GM21717 (cell line): ENCODE data around the gene STPG4.

ENCODE experiments used
- ATAC-seq: cut with Tn5 transposase; IDR thresholded peaks from one replicate; pipeline ENCODE4 v1.9.1; 2021; ENCODE audit warnings: mild to moderate bottlenecking, moderate library complexity; ENCODE audit not compliant: unreplicated experiment

The STPG4 gene

DNA sequence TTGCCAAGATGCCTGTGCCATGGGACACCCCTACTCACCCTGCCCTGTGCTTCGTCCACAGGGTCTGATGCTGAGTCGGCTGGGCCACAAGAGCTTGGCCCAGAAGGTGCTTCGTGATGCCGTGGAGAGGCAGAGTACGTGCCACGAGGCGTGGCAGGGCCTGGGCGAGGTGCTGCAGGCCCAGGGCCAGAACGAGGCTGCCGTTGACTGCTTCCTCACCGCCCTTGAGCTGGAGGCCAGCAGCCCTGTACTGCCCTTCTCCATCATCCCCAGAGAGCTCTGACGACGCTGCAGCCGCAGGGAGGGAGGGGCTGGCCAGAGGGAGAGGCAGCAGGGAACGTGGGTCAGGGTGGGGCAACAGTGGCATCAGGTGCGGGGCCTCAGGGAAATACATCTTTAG, 81.5 kb downstream of the STPG4 start:
- no peak for ATAC-seq

DNA sequence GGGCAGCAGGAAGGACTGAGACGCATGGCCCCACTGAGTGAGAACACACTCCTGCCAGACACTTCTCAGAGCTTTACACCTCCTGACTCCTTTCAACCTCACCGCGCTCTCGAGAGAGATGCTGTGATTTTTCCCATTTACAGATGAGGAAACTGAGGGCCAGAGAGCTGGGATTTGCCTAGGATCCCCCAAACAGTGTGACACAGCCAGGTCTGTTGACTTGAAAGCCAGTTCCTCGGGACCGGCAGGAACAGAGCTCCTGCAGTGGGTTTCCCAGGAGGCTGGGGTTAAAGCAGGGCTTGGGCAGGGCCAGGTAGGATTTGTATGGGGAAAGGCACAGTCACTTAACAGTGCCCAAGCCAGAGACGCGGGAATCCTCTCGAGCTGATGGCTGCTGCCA, 81.9 kb downstream of the STPG4 start:
- no peak for ATAC-seq

DNA sequence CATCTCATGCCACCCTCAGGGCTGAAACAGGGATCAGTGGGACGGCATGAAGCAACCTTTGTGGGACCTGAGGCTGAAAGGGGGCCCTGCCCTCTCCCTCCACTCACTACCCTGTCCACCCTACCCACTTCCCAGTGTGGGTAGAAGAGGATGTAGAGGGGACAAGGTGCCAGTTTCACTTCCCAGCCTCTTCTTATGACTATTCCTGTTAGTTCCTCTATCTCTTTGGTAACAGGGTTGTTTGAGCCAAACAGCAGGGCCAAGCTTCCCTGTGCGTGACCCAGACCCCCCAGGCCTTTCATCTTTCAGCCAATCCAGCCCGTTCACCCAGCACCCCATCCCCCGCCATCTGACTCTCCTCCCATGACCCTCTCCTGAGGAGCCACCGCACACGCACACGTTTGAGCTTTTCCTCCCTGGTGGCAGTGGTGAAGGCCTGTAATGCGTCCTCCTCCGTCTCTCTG, 82.3 kb downstream of the STPG4 start:
- ATAC-seq, result no peak

DNA sequence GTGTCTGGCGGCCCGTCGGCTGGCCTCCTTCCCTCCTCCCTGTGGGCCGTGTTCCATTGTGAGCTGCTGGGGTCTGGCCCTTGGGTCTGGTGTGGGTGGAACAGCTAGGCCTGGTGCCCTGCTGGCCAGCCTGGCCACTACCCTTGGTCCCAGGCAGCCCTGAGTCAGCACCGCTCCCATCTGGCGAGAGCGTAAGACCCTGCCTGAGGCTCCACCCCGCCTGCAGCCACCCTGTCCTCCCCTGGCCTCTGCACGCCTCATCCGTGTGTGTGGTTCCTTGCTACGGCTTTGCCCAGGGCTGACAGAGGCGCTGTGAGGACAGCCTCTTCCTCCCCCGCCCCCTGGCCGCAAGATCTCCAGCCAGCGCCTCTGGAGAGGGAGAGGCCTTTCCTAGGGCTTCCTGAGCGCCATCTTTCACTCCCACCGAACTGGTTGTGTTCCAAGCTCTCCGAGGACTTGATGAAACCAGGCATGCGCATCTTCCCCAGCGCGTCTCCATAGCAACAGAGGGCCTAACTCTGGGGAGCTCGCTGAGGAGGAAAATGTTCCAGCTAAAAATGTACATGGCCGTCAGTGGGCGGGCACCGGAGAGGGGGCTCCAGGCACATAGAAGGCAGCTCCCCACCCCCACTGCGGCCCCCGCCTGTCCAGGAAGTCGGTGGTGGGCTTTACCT, 83.0 kb downstream of the STPG4 start:
- no peak for ATAC-seq

DNA sequence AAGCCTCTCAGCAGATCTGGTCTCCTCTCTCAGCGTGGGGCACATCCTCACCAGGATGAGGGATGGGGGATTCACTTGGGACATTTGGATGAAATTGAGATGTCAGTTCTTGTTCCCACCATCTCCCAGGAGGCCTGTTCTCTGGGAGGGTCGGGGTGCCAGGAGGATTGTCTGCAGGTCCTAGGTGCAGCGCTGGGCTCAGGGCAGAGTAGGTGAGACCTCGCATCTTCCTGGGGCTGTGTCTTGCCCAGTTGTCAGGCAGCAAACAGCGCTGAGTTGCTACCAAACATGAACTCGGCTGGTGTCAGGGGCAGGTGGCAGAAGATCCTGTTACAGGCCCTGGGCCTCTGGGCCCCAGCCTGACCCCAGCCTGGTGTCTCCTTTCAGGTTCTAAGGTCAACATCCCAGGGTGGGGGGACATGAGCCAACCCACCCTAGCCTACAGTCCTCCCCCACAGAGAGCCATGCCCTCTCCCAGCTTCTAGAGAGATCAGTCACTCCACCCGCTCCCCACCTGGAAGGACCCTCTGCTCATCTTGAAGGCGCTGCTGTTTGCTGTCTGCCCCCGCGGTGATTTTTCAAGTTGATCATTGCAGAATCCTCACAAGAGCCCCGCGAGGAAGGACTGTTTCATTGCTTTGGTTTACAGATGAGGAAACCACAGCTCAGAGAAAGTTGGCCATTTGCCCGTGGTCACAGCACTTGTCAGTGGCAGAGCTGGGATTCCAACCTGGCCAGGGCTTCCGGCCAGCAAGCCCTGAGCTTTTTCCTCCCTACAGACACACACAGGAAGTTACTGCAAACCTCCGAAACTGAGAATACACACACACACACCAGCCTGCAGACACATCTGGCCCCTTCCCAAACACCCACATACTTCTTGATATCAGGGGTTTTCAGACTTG, 83.9 kb downstream of the STPG4 start:
- peak; percentile 66 for ATAC-seq

DNA sequence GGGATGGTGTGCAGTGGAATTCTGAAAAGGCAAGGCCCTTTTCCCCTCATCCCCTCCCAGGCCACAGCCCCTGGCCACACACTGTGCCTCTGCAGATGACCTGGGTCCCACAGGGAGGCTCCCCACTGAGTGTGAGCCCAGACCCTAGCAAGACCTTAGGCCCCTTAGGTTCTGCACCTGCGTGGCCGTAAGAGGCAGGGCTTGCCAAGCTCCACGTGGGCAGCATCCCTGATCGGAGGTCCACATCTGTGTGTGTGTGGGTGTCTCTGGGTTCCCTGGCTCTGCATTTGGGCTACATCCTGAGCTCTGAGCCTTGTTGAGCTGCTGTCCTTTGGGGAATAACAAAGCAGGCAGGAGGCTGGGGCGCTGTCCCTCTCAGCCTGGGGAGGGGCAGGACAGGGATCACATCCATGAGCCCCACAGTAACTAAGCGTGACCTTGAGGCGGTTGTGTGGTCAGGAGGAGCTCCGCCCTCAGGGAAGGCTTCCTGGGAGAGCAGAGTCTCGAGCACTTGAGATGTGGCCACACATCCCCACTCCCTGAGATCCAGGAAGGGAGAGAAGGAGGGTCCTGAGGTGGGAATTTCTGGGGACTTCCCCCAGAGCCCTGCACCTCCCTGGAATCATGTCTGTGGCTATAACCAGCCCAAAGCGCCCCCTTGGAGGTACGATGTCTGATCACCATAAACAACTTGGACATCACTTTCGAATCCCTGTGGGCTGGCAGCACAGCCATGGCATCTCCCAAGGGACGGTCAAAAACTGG, 84.8 kb downstream of the STPG4 start:
- ATAC-seq, result no peak

DNA sequence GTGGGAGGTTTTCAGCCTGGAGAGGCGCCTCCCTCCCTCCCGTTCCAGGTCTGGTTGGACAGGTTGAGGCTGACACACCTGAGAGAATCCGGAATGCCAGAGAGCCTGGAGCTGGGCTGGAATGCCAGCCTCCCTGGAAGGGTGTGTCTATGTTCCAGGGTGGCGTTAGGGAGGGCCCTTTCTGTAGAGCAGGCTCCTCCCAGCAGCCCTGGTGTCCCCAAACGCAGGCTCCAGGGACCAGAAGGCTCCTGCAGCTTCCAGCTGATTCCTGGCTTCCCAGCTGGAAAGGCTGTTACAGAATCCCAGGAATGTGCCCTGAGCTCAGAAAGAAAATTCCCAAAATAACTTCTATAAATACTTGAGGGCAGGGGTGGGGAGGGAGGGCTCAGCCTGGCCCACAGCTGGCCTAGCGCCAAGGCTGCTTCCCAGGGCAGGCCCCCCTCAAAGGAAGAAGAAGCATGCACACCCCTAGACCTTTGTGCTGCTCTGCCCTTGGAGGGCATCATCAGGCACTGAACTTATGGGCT, 85.4 kb downstream of the STPG4 start:
- ATAC-seq, result no peak

DNA sequence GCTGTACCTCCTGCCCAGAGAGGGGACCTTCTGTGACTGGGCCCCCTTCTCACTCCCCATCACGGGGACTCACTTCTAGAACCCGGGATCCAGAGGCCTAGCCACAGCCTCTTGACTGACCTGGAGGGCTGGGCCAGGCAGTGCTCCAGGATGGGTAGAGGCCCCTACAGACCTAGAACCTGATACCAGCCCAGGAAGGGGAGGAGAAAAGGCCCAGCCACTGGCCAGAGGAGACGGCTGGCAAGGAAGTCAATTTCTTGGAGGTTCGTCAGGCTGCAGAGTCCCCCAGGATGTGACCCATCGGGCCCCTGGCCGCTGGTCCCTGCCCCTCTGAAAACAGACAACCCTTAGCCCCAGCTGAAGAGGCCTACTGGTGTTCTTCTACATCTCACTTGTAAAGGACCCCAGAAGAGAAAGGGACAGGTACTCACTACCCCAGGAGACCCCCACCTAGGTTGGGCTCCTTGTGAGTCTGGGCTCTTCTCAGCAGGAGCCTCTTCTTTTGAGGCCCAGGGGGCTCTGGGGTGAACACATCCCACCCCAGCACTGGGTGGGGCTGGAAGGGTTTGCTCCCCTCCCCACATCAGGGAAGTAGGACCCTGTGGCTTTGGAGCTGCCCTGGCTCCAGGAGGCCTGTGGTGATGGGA, 86.0 kb downstream of the STPG4 start:
- ATAC-seq, result no peak

DNA sequence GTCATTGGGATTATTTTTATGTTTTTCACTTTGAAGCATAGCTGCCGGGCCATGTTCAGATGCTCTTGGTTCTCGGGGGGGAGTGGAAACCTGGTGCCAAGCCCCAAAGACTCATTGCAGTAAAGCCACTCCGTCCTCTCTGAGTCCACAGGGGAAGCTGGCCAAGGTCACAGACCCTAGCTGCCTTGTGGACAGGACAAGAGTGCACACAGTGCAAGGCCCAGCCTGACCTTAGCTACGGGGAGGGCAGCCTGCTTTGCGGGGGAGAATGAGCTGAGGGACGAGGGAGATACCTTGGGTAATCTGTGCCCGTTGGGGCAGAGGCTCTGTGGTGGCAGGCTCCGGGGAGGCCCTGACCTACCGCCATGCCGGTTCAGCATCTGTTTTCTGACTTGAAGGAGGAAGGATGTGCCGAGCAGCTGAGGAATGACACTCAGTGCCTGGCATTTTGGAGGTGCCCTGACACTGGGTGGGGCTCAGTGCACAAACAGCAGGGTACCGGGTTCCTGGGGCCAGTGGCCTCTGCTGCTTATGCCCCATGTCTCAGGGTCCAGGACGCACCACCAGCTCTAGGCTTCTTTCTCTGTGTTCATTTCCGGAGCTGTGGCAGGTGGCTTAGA, 87.2 kb downstream of the STPG4 start:
- ATAC-seq, result no peak

DNA sequence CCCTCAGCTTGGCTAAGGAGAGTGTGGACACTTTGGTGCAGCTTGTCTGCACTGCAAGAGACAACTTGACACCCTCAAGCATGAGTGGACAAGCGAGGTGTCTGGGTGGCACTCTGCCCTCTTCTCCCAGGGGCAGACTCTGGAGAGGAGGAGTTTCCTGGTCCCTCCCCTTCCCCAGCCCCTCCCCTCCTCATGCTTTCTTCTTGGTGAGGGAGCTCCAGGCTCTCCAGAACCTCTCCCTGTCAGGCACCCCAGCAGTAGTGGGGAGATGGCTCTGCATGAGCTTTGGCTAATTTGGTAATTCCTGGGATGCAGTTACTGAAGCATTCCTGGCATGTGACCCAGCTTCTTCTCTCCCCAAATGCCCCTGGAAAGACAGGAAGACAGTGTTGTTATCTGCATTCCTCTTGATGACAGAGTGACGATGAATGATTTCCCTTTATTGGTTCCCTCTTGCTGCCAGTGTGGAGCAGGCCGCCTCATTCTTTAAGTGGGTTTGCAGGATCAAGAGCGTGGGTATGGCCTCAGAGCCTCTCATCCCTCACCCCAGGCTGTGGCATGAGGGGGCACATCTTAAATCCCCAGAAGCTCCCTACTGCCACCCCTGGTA, 89.2 kb downstream of the STPG4 start:
- ATAC-seq, result no peak

DNA sequence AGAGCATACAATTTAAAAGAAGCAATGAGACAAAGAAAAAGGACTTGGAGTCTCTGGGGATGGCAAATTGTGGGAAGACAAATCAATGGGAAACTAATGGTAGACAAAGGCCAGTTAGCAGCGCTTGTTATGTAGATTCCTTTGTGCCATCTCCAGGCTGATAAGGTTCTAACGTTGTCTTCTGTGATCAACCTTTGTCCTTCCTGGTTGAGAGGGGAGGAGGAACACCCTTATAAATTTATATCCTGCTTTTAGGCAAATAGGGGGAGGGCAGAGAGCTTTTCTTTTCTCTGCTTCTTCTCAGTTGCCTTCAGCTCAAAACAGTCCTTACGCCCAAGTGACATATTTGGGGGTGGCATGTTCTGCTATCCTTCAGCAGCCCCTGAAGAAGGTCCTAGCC, 89.8 kb downstream of the STPG4 start:
- no peak for ATAC-seq

DNA sequence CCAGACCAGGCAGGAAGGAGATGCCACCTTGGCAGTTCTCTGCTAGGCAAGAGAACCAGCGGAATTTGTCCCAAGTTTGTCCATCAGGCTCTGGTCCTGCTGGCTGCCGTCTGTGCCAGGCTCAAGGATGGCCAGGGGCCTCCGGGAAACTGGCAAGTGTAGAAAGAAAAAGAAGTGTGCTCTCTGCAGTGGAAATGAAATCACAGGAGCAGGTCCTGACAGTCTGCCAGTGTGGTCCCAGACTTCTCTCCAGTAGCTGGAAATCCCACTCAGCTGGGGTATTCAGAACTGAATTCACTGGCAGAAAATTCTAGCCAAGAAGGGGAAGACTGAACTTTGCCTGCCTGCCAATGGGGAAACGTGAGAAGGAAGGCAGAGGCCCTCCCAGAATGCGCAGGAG, 91.0 kb downstream of the STPG4 start:
- ATAC-seq, result no peak

DNA sequence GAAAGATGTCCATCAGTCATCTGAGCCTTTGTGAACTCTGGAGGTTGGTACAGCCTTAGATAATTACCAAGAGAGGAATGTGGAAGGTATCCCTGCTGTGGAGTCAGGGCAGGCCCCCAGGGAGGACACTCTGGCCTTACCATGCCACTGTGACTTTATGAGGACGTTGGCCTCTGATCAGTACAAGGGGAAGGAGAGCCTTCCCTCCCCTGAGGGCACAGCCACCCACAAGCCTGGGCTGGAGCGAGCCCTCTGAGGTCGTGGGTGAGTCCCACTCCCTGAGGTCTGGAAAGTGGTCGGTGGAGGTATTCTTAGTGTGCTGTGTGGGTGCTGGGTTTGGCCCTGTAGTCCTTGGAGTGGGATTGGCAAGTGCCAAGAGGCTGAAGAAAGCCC, 91.6 kb downstream of the STPG4 start:
- ATAC-seq, result no peak

DNA sequence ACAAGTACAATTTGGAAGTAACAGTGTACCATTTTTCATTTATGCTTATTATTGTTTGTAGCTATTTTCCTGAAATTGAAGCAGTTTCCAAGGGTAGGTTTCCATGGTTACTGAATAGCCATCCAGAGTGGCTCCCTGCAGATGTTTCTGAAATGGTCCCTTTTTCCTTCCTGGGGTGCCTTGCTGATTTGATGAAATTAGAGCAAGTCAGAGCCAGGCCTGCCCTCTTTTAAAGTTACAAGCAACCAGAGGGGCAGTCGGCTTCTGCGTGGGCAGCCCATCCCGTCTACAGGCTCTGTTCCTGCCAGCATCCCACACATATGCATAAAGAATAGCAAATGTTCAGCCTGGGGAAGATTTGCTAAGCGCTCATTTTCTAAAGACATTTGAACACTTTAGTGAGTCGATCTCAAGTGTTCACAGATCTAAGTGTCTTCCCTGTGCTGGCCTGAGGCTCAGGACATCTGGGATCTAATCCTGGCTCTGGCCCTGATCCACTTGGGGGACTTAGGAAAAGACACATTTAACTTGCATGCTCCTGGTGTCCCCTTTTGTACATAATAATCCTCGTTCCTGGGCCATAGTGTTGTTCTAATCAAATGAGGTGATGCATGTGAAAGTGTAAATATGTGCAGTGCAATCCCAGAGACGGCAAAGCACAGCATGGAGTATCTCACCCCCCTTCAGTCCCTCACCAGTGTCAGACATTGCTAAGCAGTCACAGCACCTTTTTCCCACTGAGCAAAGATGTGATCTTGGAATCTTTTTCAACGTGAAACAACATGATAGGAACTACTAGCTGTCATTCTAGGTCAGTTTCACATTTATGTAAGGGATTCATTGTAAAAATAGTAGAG, 92.2 kb downstream of the STPG4 start:
- no peak for ATAC-seq

DNA sequence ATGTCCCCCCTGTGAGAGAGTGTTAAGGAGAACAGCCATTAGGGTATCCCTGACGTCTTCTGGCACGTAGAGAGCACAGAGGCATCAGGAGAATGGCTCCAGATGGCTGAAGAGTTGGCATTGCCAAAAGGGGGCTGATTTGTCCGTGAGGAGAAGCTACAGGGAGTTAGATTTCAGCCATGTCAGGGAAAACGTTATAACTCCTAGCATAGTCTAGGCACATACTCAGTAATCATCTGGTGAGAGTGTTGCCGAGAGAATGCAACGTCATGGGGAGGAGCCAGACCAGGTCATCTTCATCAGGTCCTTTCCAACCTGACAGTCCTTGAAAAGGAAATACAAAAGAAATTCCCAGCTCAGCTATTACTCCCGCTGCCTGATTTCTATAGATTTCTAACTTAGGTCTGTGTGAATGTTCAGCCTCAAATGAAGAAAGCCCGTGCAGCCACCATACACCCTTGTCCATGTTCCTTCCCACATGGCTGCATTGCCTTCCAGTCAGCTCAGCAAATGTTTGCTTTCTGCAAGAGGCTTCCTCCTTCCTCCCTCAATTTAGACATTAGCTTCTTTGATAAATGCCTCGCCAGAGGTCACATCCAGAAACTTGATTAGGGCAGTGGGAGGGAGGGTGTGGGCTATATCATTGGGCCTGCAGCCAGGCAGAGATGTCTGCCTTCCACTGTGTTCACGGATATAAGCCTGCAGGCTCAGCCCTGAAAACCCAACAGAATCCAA, 93.0 kb downstream of the STPG4 start:
- ATAC-seq, result no peak

DNA sequence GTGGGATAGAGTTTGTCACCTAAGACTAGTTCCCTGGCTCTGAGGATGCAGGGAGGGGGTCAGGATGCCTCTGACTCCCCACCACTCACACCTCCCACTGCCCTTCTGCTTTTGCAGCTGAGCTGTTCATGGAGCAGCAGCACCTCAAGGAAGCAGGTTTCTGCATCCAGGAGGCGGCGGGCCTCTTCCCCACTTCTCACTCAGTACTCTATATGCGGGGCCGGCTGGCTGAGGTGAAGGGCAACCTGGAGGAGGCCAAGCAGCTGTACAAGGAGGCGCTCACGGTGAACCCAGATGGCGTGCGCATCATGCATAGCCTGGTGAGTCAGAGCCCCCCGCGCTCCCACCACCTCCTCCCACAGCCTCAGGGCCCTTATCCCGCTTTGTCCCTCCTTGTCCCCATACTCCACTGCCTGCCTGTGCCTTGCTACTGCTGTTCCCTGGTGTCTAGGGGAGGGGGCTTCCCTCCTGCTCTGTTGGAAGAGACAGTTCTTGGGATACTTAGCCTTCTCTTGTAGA, 94.4 kb downstream of the STPG4 start:
- ATAC-seq, result no peak

DNA sequence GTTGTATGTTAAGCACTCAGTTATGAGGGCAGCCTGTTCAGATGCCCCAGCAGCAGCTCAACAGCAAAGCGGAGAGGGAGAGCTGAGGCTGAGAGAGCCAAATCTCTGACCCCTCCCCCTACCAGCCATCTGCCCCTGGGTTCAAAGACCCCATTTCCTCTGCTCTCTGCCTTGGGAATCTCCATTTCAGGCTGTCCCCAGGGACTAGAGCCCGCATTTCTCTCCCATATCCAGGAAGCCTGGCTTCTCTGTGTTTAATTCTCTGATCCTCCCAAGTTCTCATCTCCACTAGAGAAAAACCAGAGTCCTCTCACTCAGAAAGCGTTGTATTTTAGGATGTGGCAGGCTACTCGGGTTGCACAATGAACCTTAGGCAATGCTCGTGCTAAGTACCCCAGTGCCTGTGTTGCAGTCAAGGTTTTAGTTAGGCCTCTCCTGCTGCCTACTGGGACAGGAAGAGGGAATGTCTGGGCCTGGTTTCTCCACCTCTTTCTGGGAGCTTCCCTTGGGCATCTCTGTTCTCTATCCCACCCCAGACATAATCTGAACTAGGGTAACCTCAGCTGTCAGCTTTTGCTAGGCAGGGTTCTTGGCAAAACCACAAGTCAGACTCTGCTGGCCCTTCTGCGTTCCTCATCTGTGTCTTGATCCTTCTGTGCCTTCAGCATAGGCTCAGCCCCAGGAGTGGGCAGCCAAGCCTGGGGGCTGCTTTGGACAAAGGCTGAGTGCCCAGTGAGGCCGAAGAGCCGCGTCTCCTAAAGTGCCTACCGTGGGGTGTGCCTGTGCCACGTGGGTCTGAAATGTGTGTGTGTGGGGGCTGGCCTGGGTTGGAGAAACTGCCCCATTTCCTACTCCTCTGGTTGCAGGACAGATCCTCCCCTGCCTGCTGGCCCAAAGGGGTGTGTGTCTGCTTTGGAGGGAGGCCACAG, 96.8 kb downstream of the STPG4 start:
- ATAC-seq, result no peak
